WERI-Rb-1 (cell line): ENCODE results near the gene GPR153.
"Not testable (repeated sequence)": the region's sequence is repeated elsewhere in the genome, so short reads cannot be mapped to it uniquely, and the experiment has no call there.

Source experiments
- DNase-seq: peaks from one replicate; pipeline ENCODE4 v3.0.0-alpha.2; 2020
- H3K27ac ChIP-seq: fragments of 250-450 bp; sonication (Bioruptor Pico); 2 replicates; pipeline ENCODE4 v1.5.1; 2020; ENCODE audit warnings: mild to moderate bottlenecking, moderate library complexity
- H3K27me3 ChIP-seq: fragments of 250-450 bp; sonication (Bioruptor Pico); 2 replicates; pipeline ENCODE4 v1.5.1; 2021; ENCODE audit warnings: mild to moderate bottlenecking, low read depth, moderate library complexity; ENCODE audit not compliant: insufficient read depth, severe bottlenecking
- H3K36me3 ChIP-seq: fragments of 250-450 bp; sonication (Bioruptor Pico); 2 replicates; pipeline ENCODE4 v1.5.1; 2020; ENCODE audit warnings: mild to moderate bottlenecking, moderate library complexity
- H3K4me3 ChIP-seq: 2 replicates; pipeline ENCODE4 v1.5.1; 2011; ENCODE audit warnings: low read depth, mild to moderate bottlenecking, control low read depth, low read length
- H3K9me3 ChIP-seq: fragments of 250-450 bp; sonication (Bioruptor Pico); 2 replicates; pipeline ENCODE4 v1.5.1; 2021; ENCODE audit warnings: mild to moderate bottlenecking, moderate library complexity; ENCODE audit not compliant: severe bottlenecking
- CTCF ChIP-seq: IDR thresholded peaks from 2 replicates; pipeline ENCODE4 v1.5.1; 2011; ENCODE audit warnings: low read depth, mild to moderate bottlenecking, control low read depth, inconsistent platforms, low read length

Gene GPR153

DNA sequence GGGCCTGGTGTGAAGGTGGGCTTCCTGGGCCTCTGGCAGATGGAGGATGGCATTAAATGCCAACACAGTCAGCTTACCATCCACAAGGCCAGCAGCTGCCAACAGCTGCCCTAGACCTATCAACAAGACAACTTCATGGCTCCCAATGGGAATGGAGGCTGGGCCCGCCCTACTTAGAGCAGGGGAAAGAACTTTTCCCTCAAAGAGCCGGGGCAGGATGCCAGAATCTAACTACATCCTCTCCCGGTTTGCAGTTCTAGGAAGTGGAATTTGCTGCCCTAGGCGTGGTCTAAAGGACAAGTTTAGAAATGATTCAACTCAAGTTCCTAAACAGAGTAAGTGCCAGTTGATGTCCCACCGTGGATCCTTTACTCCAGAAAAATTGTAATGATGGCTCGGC lies 38.3 kb downstream of the GPR153 start:
- no peak overlapping the region for H3K27ac ChIP-seq
- no peak for TF ChIP-seq CTCF
- no peaks in the 10 kb centered on the region for H3K27me3 ChIP-seq
- DNase-seq, result no peak
- H3K9me3 ChIP-seq, result no peaks in the 10 kb centered on the region
- H3K4me3 ChIP-seq, result no peak overlapping the region
- H3K36me3 ChIP-seq, result peaks cover 55% of the 10 kb centered on the region

DNA sequence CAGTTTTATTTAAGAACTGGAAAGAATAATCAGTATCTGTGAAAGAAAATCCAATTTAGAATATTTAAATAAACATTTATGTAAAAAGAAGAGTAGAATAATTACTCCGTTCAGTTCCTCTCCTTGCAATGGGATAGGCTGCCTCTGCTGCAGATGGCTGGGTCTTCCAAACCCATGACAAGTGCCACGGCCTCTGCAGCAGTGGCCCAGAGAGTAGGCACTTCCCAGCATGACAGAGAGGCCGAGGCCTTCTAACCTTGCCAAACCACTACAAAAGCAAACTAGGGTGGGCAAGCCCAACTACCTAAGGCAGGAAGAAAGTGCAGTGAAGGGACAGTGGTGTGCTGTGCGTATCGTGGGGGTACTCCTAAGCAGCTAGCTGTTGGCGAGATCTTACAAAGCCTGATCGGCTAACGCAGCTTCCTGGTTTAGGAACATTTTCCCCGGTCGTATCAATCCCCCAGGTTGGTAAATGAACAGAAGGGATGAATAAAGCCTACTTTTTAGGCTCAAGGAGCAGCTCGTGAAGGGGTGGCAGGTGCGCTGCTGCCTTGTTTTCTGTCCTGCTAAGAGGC lies 39.6 kb downstream of the GPR153 start:
- Histone ChIP-seq H3K27ac (peak overlapping the region; percentile 40), H3K9me3 (no peaks in the 10 kb centered on the region), H3K27me3 (no peaks in the 10 kb centered on the region), H3K36me3 (peaks cover 43% of the 10 kb centered on the region), H3K4me3 (no peak overlapping the region)
- TF ChIP-seq CTCF, result no peak
- DNase-seq, result no peak

- Histone ChIP-seq H3K27me3 (no peaks in the 10 kb centered on the region), H3K4me3 (no peak overlapping the region), H3K9me3 (no peaks in the 10 kb centered on the region), H3K36me3 (peaks cover 36% of the 10 kb centered on the region), H3K27ac (no peak overlapping the region)
- DNase-seq, result no peak
- TF ChIP-seq CTCF, result no peak
These were observed 40.7 kb downstream of the GPR153 start for GRCh38 chr1:6220236-6220635.

- H3K27ac ChIP-seq, DNase-seq, H3K4me3 ChIP-seq, H3K9me3 ChIP-seq, H3K27me3 ChIP-seq: not testable (repeated sequence)
- H3K36me3 ChIP-seq, result peaks cover 30% of the 10 kb centered on the region
These were observed 41.3 kb downstream of the GPR153 start for GRCh38 chr1:6219641-6220040.

- Histone ChIP-seq H3K27me3 (no peaks in the 10 kb centered on the region), H3K36me3 (peaks cover 19% of the 10 kb centered on the region), H3K4me3 (no peak overlapping the region), H3K9me3 (no peaks in the 10 kb centered on the region), H3K27ac (no peak overlapping the region)
- no peak for DNase-seq
- no peak for TF ChIP-seq CTCF
These were observed 42.3 kb downstream of the GPR153 start for GRCh38 chr1:6218375-6219164.

DNA sequence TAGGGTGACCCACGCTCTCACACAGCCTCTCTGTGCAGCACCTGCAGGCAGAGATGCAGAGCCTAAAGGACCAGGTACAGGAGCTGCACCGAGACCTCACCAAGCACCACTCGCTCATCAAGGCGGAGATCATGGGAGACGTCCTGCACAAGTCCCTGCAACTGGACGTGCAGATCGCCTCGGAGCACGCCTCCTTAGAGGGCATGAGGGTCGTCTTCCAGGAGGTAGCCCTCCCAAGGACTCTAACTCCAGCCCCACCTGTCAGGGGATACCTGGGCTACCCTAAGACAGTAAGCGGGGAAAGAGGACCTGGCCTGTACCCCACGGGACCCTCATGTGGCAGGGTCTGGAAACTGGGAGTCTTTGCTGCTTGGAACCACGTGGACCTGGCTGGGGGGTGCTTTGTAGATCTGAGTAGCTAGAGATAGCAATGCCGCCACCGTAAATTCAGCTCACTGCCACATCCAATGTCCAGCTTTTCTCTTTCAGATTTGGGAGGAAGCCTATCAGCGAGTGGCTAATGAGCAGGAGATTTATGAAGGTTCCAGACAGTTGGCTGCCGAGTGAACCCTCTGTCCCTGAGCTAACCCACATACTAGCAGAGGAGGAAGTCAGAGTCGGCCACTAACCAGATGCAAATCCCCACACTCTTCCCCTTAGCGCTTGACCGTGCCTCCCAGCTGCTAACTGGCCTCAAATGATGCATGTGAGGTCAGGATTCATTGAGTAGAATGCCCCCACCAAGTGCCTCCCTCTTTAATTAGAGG lies 48.5 kb downstream of the GPR153 start:
- H3K27ac ChIP-seq, result no peak overlapping the region
- no peak for DNase-seq
- no peaks in the 10 kb centered on the region for H3K9me3 ChIP-seq
- H3K36me3 ChIP-seq, result peaks cover 31% of the 10 kb centered on the region; the same call in 1 of the 2 replicates
- H3K4me3 ChIP-seq, result no peak overlapping the region
- TF ChIP-seq CTCF, result no peak
- H3K27me3 ChIP-seq, result no peaks in the 10 kb centered on the region
